ENCODE measurements around the gene CDC16.
"Not testable (repeated sequence)": the region's sequence is repeated elsewhere in the genome, so short reads cannot be mapped to it uniquely, and the experiment has no call there.

CDC16 gene

DNA sequence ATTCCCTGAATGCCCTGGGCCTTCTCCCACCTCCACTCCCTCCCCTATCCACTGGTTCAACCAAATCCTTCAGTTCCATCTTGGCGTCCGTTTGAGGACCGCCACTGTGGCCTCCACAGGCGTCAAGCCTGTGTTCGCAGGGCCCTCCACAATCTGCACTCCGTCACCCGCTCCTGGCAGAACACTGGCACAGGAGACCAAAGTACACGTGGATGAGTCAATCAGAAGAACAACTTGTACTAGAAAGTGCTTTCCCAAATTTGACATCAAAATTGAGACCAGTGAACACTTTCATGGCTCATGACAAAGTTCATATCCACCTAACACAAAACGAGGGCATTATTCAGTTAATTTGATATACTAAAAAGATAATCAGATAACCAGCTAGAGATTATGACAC lies 6.5 kb upstream of the CDC16 start:
- no peak for DNase-seq (ENCODE audit: low read depth)

DNA sequence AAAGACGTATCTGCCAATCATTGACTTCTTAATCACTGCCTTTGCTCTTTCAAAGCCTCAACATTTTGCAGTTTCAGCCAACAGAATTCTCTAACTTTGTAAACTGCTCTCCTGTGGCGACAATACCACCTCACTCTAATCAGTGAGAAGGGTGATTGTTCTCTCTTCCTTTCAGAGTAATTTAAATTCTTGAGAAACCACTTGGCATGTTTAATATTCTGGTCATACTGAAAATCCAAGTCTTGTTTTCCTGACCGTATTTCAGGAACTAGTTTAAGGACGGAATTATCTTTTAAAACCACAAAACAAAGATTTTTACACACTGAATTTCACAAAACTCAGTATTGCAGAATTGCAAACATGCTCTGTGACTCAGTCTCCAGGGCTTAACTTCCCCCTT lies 5.2 kb upstream of the CDC16 start:
- DNase-seq (ENCODE audit: low read depth): no peak

DNA sequence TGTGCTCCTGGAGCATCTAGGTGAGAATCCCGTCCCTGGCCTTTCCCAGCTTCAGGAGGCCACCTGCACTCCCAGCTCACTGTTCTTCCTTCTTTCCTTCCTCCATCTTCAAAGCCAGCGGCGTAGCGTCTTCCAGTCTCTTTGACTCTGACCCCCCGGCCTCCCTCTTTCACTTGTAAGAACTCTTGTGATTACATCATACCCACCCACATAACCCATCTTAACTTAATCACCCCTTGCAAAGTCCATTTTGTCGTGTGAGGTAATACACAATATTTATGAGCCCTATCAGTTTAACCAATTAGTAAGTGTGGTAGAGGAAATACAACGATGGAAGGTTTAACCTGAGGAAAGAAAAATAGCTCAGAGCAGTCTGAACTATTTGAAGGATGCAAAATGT lies 4.6 kb upstream of the CDC16 start:
- no peak for DNase-seq (ENCODE audit: low read depth)

DNA sequence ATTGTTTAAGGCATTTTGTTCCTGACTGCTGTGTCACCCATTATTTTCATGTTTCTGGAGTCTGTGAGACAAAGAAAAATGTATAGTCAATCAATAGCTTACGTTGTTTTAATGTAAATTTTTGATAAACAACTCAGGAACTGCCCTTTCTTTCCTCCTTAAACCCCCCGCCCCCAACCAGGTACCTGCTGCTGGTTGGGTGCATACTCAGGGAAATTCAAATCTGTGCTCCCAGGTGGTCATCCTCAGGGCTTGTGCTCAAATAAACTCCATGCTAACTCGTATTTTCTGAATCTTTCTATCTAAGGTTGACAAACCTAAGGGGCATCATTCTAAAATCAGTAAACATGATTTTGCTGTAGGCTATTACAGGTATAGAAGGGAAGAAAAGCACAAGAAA lies 4.1 kb upstream of the CDC16 start:
- no peak for DNase-seq (ENCODE audit: low read depth)

DNA sequence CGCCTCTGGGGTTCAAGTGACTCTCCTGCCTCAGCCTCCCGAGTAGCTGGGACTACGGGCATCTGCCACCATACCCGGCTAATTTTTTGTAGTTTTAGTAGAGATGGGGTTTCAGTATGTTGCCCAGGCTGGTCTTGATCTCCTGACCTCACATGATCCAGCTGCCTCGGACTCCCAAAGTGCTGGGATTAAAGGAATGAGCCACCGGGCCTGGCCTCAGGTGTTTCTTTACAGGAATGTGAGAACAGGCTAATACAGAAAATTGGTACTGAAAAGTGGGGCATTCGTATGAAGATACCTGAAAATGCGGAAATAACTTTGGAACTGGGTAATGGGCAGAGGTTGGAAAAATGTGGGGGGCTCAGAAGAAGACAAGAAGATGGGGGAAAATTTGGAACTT lies 2.8 kb upstream of the CDC16 start:
- no peak for DNase-seq (ENCODE audit: low read depth)

DNA sequence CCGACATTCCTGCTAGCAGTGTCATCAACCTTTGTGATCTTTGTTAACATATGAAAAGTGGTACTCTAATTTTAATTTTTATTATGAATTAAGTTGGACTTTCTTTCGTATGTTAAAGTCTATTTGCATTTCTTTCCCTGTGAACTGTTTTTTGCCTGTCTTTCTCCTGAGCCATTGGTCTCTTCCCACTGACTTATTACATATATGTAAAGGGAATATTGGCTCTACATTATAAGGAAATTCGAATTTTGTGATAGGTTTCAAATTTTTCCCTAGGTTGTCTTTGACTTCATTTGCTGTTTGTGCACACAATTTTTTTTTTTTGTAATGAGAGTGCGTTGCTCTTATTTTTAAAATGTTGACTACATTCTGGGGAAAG lies 442 bp upstream of the CDC16 start:
- DNase-seq (ENCODE audit: low read depth): no peak

DNA sequence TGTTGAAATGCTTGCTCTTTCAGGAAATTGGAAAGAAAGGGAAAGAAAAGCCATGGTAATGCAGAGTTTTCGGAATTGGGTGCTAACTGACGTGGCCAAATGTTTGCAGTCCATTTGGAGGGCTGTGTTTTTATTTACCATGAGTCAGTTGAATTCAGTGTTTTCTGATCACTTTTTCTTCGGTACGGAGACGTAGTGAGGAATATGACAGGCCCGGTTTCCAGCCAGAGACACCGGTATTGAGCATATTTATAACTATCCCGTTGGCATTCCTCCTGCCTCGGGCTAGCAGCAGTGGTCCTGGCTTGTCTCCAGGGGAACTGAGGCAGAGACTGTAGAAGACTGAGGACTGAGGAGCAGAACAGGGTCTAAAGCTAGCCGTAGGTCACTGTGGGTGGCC lies 1.0 kb downstream of the CDC16 start:
- DNase-seq (ENCODE audit: low read depth): no peak

DNA sequence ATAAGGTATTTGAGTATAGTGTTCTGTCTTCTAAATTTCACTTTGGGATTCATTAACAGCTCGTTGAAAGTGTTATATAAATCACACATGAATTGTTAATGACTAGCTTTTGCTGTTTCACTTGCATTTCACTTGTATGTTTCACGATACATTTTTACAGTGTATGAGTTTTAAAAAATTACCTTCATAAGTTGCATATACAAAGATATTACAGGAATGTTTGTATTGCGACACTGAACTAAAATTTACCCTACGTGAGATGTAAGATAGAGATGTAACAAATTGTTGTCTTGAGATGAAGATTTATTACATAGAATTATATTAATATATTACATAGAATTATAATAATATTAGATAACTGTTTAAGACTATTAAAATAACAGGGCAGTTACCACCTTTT lies 1.5 kb downstream of the CDC16 start:
- DNase-seq (ENCODE audit: low read depth): no peak

DNA sequence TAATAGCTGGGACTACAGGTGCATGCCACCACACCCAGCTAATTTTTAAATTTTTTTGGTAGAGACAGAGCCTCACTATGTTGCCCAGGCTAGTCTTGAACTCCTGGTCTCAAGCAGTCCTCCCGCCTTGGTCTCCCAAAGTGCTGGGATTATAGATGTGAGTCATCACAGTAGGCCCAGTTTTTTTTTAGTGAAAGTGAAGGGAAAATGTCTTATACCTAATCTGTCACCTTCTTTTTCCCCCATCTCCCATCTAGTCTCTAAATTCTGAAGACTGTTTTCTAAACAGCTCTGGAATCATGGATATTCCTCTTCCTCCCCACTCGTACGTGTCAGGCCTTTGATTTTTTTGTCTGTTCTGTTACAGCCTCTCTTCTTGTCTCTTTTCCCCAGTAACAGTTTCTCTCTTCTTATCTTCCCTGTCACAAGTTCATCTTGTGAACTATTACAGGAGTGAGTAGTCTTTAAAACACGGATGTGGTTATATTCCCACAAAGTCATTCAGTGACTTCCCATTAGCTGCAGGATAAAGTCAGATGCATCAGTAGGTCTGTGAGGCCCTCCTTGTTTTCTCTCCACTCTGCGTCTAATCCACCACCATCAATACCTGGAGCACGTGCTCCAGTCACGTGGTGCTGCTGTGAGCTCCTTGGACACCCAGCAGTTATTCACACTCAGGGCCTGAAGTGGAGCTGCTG lies 2.9 kb downstream of the CDC16 start:
- no peak for DNase-seq (ENCODE audit: low read depth)

DNA sequence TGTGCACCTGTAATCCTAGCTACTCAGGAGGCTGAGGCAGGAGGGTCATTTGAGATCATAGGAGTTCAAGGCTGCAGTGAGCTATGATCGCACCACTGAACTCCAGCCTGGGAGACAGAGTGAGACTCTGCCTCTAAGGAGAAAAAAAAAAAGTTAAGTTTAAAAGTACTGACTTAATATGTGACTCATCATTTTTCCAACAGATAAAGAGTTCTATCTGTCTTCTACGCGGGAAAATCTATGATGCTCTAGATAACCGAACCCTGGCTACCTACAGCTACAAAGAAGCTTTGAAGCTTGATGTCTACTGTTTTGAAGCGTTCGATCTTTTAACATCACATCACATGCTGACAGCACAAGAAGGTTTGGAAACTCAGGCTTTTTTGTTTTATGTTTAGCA lies 7.2 kb downstream of the CDC16 start:
- DNase-seq (ENCODE audit: low read depth): no peak

DNA sequence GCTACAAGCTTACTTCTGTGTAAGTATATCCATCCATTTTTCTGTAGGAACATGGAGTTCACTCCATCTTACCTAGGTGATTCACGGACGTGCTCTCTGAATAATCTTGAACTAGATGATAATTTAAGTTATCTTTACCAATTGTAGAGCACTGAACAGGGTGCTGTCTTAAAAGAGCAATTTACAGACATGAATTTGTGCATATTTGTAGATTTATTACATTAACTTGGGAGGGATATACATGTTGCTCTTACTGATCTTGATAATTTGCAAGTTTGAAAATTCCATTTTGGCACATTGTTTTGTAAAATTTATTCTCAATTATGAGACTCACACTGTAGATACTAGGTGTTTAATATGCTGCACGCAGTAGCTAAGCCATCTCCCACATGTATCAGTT lies 9.3 kb downstream of the CDC16 start:
- no peak for DNase-seq (ENCODE audit: low read depth)

DNA sequence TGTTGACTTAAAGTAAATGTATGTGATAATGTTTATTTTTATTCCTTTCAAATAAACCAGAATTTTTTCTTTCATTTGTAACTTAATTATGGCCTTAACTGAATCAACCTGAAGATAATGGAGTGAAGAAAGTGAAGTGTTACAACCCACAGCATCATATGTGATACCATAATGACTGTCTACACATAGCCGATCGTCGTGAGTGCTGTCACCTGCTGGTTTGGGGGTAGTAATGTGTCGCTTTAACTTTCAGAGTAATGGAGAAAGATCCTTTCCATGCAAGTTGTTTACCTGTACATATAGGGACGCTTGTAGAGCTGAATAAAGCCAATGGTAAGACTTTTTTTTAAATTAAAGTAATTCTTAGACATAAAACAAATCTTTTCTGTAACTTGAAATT lies 9.9 kb downstream of the CDC16 start:
- DNase-seq (ENCODE audit: low read depth): no peak

DNA sequence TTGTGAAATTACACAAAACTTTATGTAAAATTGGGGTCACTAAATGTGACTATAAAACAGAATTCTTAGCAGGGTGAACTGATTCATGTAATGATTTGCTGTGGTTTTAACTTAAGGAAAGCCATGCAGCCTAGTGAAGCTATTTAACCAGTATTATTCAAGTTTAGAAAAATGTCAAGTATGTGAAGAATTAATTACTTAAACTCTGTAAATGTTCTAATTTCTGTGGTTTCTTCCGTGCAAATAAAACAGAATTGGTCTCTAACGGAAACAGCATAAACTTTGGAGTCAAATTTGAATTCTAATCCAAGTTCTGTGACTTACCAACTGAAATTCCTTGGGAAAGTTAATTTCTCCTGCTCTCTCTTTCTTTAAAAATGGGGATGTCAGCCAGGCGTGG lies 13.3 kb downstream of the CDC16 start:
- no peak for DNase-seq (ENCODE audit: low read depth)

DNA sequence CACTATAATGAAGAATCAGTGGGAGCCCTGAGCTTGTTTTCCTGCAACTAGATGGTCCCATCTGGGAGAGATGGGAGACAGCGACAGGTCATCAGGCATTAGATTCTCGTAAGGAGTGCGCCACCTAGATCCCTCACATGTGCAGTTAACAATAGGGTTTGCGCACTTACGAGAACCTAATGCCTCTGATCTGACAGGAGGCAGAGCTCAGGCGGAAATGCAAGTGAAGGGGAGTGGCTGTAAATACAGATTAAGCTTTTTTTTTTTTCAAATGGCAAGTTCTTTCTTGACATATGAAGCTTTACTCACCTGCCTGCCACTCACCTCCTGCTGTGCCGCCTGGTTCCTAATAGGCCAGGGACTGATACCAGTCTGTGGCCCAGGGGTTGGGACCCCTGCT lies 14.4 kb downstream of the CDC16 start:
- DNase-seq (ENCODE audit: low read depth): no peak

DNA sequence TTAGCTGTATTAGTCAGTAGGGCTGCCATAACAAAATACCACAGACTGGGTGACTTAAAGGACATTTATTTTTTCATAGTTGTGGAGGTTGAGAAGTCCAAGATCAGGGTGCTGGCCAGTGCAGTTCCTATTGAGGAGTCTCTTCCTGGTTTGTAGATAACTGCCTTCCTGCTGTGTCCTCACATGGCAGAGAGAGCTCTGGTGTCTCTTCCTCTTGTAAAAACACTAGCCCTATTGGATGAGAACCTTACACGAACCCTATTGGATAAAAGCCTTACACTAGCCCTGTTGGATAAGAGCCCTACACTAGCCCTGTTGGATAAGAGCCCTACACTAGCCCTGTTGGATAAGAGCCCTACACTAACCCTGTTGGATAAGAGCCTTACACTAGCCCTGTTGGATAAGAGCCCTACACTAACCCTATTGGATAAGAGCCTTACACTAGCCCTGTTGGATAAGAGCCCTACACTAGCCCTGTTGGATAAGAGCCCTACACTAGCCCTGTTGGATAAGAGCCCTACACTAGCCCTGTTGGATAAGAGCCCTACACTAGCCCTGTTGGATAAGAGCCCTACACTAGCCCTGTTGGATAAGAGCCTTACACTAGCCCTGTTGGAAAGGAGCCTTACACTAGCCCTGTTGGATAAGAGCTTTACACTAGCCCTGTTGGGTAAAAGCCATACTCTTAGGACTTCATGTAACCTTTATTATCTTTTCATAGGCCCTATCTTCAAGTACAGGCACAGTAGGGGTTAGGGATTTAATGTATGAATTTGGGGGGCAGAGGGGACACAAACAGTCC lies 17.1 kb downstream of the CDC16 start:
- DNase-seq (ENCODE audit: low read depth): not testable (repeated sequence)

DNA sequence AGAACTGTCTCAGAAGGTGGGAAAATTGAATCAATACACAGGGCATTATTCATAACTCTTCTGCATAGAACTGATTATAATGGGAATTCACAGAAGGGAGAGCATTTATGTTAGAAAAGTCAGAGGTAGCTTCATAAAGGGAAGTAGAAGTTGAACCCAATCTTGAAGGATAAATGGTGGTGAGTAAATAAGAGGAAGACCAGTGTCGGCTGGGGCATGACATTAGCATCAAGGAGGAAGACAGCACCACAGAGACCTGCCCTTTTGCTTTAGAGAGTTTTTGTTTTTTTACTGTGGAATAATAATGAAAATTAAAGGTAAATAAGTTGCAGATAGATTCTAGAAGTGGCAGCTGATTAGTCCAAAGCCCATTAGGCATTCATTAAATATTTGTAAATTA lies 21.9 kb downstream of the CDC16 start:
- no peak for DNase-seq (ENCODE audit: low read depth)

DNA sequence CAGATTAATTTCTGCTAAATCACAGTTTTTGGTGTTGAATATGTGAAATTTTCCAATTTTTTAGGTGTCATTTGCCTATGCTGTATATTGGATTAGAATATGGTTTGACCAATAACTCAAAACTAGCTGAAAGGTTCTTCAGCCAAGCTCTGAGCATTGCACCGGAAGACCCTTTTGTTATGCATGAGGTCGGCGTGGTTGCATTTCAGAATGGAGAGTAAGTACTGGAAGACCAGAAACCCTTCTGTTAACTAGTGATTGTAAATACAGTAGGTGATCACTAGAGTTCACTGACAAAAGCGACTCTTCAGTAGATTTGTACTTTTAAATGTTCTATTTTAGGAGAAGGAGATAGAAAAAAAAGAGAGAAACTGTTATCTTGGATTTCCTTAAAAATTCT lies 22.3 kb downstream of the CDC16 start:
- DNase-seq (ENCODE audit: low read depth): no peak

DNA sequence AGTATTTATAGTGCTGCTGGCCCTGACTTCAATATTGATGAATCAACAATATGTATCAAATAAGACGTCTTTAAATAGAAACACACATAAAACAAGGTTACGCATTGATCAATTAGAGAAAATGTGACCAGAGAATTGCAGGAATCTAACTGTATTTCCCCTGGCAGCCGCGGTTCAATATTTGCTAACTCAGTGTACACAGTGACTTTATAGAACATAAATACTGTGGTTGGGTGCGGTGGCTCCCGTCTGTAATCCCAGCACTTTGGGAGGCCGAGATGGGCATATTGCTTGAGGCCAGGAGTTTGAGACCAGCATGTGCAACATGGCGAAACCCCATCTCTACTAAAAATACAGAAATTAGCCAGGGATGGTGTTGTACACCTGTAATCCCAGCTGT lies 23.9 kb downstream of the CDC16 start:
- DNase-seq (ENCODE audit: low read depth): no peak

DNA sequence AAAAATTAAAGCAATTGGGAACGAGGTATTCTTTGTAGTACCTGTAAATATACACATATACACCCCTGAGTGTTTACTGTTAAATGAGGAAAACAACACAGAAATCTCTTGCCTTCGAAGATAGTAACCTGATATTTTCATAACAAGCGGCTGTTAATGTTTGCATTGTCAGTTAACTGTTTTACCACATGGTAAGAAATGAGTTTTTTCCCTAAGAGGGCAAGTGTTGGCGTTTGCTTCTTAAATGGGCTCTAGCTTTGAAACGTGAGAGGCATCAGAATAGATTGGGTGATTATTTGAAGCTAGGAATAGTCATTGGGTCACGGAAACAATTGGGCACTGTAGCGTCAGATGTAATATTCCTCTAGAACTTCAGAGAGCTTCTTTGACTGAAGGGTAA lies 24.7 kb downstream of the CDC16 start:
- DNase-seq (ENCODE audit: low read depth): no peak

DNA sequence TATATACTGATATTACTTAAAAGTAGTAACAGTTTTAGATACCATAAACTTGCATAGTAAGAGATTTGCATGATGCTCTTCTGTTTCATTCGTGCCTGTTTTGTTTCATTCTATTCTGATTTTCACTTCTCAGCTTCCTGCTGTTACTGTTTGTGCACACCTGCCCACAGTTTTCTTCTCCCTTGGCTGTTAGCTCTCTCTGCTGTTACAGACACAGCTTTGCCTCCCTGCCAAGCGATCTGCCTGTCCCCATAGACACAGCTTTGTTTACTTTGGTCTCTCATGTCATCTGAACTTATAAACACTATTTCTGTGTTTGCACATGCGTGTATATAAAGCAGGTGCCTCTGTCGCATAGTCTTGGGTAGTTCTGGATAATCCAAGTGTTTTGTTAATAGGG lies 25.3 kb downstream of the CDC16 start:
- no peak for DNase-seq (ENCODE audit: low read depth)

DNA sequence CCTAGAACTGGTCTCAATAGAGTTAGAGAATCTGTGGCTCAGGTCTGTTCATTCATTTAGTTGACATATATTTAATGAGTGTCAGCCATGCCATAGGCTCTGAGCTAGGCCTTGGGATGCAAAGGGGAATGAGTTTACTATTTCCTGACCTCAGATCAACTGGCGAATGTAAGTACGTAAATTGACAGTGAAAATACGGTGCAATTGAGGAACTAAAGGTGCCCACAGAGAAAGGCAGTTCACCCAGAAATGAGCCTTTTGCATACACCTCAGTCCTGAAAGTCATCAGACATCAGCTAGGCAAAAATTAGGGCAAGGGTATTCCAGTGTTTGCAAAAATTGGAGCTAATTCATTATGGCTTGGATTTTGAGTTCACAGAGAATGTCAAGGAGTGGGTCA lies 26.1 kb downstream of the CDC16 start:
- DNase-seq (ENCODE audit: low read depth): no peak

DNA sequence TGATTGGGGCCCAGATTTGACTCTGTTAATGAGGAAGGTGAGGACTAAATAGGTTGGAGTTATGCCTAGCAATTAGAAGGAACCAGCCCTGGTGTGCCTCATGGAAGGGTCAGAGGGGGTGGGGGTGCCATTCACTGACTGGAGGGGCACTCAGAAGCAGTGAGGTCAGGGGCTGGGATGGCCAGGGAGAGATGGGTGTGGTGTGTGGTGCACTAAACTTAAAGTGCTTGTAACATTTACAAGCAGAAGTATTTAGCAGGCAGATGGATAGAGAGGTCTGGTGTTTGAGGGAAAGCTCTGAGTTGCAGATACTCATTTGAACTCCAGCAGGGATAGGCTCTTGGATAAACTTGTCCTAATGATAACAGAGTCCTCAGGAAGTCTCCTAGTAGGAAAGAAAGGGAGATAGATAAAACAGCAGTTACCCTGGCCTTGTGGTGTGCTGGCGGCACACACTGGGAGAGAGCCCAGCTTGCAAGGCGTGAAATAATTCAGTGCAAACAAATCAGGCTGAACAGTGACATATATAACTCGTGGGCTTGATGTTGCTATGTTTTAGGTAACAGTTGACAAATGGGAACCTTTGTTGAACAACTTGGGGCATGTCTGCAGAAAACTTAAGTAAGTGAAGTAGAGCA lies 26.8 kb downstream of the CDC16 start:
- no peak for DNase-seq (ENCODE audit: low read depth)

DNA sequence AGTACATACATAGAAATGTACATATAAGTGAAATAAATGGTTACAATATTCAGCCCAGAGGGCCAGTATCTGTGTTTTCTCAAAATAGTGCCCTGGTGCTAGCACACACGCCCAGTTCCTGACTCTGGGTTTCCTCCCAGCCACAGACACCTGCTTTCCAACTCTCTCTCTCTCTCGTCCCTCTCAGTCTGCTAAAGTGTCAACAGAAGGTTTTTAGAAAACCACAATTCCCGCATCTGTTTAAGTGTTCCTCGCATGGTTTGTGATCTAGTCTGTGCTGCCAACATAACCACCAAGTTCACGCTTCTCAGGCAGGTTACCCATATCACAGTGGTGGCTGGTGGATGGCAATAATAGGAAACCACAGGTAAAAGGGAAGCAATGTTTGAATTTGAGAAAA lies 28.9 kb downstream of the CDC16 start:
- no peak for DNase-seq (ENCODE audit: low read depth)

DNA sequence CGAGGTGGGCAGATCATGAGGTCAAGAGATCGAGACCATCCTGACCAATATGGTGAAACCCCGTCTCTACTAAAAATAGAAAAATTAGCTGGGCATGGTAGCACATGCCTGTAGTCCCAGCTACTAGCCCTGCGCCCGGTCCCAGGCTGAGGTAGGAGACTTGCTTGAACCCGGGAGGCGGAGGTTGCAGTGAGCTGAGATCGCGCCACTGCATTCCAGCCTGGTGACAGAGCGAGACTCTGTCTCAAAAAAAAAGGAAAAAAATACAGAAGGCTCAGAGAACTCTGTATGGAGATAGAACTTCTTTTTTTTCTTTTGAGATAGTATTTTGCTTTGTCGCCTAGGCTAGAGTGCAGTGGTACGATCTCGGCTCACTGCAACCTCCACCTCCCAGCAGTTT lies 29.6 kb downstream of the CDC16 start:
- not testable (repeated sequence) for DNase-seq (ENCODE audit: low read depth)

Measured in activated T-cell treated with anti-CD3 and anti-CD28 coated beads for 48 hours (primary cell).